Forelimb muscle (tissue), 1 donor: Measurements from ENCODE around the gene SIAH1. TPM values are rescaled to one million over a fixed set of nuclear protein-coding genes. Genes with fewer than 3 reads are reported as not detected.
"Not testable (repeated sequence)": the region's sequence is repeated elsewhere in the genome, so short reads cannot be mapped to it uniquely, and the experiment has no call there.

Experiments
- DNase-seq: peaks from one replicate; pipeline ENCODE4 v3.0.0-alpha.2; 2013; ENCODE audit warnings: low read depth
- polyA plus RNA-seq: library from polyadenylated mRNA; unstranded; fragments of 120-200 nt; gene quantifications from one replicate; pipeline ENCODE4 v1.2.1, GENCODE V29; 2013; ENCODE audit not compliant: insufficient read length

The SIAH1 gene, protein sequence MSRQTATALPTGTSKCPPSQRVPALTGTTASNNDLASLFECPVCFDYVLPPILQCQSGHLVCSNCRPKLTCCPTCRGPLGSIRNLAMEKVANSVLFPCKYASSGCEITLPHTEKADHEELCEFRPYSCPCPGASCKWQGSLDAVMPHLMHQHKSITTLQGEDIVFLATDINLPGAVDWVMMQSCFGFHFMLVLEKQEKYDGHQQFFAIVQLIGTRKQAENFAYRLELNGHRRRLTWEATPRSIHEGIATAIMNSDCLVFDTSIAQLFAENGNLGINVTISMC
- polyA plus RNA-seq, result 27.5 TPM

DNA sequence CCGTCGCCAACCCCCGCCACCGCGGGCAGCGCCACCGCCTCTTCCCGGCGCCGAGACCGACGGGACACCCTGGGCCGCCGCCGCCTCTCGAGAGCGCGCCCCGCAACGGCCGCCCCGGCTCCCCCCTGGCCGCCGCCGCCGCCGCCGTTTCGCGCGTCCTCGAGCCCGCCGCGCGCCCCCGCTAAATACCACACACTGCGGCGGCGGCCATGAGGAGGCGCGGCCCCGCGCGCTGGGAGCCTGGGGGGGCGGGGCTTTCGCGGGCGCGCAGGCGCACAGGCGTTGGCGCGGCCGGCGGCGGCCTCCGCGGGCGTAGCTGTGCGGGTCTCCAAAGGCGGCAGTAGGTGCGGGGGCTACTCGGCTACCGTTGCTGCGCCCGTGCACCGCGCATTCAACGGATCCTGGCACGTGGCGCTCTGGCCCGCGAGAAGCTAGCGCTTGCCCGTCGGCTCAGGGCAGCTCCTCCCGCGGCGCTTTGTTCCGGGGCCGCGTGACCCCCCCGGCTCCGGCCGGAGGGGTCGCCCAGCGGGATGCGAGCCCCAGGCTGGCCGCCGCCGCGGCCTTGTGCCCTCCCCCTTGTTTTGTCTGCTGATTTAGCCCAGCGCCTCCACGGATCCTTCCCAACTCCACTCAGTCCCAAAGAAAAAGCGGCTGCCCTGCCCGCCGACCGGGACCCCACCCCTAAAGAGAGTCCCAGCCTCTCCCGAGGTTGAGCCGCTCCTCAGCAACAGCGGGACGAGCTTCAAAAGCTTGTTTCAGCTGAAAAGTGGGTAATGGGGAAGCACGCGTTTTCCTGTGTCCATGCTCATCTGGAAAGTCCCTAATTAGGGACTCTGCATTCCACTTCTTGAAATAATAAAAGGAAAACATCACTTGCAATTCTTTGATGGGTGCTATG, at the start of gene SIAH1:
SIAH1 (minus strand) TSS at position 161 of the 898 bp plus-strand sequence. CDS start 22,985 bp downstream, outside the sequence.
- no peak for DNase-seq

DNA sequence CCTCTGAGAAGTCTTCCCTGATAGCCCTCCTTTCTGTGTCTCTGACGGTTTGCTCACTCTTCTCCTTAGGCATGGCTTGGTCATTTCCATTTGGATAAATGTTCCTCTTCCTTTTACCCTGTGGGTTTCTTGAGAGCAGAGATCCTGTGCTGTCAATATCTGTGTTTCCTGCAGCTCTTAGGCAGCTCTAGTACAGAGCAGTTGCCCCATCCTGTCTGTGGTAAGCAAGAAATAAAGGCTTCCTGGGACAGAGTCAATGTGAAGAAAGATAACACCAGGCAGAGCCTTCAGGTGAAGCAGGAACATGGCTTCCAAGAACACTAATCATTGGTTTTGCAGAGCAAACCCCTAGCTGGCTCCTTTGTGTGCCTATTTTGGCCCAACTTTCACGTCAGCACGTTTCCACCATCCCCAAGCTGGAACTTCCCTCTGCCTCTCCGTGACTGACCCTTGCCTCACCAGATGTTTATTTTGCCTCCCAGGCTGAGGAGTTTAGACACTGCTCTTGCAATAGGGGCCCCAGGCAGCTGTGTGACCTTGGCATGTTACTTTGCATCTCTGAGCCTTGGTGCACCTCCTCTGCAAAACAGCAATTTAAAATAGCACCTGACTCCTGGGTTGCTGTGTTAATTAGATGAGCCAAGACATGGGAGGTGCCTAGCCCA, 49.6 kb upstream of the SIAH1 start:
- DNase-seq, result no peak

DNA sequence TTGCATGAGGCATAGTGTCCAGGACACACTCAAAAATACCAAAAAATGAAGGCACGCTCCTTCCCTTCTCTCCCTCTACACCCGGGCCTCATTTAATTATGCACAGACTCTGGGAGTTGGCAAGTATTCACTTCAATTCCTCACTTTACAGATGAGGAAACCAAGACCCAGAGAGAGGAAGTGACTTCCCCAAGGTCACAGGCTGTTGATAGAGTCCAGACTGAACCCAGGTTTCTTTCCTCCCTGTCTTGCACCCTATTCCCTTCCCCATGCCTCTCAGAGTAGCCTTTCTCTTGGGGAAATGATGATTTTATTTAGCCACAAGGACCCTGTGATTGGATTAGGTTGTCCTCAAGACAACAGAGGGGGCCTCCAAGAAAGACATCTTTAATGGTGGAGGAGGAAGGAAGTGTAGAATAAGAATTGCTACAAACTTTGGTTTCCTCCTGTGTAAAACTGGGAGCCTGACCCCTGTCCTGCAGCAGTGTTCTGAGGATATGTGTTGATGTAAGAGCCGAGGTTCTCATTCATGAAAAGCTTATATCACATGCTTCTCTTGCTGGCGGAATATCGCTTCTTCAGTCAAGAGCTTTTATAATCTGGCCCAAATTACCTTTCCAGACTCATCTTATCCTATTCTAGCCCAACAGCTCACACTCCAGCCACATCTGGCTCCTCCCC, 48.8 kb upstream of the SIAH1 start:
- DNase-seq, result no peak

DNA sequence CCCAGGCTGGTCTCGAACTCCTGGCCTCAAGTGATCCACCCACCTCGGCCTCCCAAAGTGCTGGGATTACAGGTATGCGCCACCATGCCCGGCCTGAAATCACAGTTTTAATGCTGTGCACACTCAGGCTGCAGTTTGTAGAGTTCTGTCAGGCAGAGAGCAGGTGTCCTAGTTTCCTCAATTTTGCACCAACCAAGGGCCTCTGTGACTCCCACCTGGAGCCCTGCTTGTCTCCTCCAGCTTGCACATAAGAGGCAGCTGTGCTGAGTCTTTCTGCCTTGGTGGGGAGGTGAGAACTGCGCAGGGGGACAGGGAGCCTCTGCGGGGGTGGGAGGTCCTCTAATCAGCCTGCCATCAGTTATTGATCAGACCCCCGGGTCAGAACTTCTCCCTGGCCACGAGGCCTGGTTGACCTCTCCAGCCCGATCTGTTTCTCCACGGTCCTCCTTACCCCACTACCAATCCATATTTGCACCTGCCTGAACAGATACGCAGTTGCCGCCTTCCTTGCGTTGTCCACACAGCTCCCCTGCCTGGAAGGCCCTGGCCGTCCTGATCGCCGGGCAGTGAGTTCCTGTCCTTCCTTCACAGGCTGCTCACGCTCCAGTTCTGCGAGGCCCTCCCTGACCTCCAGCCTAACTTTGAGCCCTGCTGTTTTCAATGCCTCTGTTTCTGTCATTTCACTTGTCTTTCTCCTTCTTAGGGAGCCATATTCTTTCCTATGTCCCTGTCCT, 48.1 kb upstream of the SIAH1 start:
- no peak for DNase-seq

DNA sequence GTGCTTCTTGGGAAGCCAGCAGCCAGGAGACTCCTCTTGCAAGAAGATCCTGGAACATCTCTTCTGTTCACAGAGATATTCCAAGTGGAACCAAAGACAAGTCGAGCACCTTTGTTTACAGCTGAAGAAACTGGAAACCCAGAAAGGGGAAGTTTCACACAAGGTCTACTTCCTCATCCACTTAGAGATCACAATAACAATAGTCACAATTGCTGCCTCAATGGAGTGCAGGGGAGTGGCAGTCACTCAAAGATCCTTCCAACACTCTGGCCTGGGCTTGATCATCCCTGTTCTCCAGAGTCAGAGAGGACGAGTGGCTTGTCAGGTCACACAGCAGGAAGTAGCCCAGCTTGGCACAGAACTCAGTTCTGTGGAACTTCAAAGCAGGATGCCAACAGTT, 46.9 kb upstream of the SIAH1 start:
- no peak for DNase-seq

DNA sequence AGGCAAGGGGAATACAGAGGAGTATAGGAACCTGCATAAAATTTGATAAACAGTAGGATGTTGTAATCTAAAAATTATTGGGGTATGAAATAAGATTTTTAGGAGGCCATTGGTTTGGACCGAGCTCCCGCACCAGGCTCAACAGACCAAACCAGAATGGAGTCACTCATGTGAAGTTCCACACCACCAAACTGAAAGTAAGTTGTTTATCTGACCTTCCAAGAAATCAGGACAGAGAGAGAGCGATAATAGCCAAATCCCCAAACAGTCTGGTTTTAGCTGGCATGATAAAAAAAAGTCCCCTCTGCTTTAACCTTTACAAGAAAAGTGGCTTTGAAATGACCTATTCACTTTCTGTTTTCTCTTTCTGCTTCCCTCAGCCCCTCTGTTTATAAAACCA, 45.7 kb upstream of the SIAH1 start:
- DNase-seq, result no peak

DNA sequence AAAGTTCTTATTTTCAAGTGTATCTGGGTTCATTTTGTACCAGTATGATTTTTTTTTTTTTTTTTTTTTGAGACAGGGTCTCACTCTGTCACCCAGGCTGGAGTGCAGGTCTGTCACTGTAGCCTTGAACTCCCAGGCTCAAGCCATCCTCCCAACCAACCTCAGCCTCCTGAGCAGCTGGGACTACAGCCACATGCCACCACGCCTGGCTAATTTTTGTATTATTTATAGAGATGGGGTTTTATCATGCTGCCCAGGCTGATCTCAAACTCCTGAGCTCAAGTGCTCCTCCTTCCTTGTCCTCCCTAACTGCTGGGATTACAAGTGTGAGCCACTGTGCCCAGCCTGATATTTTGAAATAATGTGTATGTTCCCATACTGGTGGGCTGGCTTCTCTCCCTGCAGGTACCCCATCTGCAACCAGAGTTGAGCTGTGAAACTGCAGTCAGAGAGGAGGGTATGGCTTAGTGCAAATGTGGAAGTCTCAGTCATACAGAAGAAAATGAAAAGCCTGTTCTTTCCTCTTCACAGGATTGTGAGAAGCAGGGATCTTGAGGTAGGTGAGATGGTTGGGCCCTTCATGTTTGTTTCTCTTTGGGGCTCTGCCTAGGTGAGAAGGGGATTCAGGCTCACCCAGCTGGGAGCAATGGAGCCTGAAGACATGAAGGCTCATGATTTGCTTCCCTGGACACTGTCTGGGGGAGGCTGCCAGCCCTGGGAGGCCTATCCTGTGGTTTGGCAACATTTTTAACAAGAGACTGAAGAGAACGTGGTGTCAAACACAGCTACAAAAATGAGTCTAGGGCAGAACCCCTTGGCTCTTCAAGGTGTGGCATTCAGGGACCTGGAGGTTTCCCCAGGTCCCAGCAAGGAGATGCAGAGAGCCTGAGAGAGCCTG, 41.3 kb upstream of the SIAH1 start:
- DNase-seq, result no peak

DNA sequence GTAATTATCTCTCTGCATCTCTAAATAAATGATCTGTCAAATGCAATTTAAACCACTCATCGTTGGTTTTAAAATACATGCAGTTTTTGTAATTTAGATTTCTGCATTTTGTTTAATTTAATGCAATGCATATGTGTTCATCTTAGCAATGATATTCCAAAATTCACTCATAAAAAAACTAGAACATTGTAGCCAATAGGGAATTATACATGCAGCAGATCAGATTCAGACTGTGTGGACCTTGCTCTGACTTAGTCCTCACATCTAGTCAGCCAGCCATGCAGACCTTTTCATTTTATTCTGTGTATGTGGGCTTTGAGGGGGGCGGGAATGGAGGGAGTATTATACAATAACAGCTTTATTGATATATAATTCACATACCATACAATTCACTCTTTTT, 37.3 kb upstream of the SIAH1 start:
- no peak for DNase-seq

DNA sequence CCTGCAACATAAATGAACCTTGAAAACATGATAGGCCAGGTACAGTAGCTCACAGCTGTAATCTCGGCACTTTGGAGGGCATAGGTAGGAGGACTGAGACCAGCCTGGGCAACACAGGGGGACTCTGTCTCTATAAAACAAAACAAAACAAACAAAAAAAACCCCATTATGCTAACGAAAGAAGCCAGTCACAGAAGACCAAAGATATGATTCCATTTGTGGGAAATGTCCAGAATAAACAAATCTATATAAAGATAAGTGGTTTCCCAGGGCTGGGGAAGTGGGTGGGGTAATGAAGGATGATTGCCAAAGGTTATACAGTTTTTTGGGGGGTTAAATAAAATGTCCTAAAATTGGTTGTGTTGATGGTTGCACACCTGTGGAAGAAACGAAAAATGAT, 36.5 kb upstream of the SIAH1 start:
- DNase-seq, result no peak

DNA sequence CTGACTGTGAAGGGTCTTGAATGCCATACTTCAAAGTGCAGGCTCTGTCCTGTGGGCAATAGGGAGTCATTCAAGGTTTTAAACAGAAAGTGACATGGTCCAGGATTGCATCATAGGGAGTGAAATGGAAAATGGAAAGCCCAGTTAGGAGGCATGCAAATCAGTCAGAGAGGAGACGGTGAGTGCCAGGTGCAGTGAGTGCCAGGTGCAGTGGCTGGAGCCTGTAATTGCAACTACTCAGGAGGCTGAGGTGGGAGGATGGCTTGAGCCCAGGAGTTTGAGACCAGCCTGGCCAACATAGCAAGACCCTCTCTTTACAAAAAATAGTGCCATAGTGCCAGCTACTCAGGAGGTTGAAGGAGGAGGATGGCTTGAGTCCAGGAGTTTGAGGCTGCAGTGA, 35.2 kb upstream of the SIAH1 start:
- no peak for DNase-seq

DNA sequence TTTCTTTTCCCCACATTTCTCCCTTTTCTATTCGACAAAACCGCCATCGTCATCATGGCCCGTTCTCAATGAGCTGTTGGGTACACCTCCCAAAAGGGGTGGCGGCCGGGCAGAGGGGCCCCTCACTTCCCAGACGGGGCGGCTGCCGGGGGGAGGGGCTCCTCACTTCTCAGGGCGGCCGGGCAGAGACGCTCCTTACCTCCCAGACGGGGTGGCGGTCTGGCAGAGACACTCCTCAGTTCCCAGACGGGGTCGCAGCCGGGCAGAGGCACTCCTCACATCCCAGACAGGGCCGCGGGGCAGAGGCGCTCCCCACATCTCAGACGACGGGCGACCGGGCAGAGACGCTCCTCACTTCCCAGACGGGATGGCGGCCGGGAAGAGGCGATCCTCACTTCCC, 31.4 kb upstream of the SIAH1 start:
- not testable (repeated sequence) for DNase-seq

DNA sequence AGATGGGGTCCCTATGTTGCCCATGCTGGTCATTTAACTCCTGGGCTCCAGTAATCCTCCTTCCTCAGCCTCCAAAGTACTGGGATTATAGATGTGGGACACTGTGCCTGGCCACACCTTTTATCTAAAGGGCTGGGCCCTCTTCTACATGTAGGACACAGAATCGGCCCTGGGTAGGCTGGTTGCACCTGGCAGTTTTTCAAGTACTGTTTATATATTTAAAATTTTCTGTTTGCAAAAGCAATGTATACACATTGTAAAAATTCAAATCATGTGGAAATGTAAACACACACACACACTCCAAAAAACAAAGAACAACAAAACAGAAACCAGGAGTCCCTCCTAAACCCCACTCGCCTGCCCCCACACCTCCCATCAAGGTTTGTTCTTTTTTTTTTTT, 28.1 kb upstream of the SIAH1 start:
- DNase-seq, result no peak

DNA sequence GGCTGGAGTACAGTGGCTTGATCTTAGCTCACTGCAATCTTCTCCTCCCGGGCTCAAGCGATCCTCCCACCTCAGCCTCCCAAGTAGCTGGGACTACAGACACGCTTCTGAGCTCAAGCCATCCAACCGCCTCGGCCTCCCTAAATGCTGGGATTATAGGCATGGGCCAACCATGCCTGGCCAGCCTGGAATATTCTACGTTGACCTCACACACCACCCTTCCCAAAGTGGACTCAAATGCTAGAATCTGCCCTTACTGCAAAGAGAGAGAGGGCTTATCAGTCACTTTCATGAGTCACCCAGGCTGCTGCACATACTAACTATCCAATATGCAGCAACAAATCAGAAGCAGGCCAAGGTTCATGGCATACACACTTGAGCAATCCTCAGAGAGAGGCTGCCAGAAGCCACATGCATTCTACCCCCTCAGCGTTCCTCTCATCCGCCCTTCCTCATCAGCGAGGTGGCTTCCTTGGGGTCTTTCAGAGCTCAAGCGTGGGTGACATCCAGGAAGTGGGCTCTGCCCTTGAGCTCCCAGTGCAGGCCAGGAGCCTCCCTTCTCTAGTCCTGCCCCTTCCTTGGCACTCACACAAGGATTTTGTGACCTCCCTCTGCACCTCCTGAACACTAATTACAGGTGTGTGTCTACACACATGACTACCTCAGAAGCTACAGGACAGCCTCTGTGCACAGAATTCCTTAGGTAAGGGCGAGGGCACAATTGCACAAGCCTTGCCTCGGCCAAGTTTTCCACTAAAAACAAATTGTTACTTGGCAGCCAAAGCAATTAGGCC, 24.8 kb upstream of the SIAH1 start:
- DNase-seq, result no peak

DNA sequence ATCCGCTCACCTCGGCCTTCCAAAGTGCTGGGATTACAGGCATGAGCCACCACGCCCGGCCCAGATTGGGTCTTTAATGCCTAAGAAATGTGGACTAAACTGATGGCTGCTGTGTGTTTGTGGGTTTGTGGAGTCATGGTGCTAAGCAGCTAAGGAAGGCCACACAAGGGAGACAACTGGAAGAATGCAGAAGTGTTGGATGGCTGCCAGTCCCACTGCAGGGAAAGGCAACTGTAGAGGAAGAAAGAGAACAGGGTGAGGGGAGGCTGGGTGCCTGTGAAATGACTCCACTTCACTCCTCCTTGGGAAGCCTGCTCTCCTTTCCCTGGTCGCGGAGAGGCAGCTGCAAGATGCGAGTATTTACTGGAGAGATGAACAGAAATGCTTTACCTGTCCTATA, 23.5 kb upstream of the SIAH1 start:
- no peak for DNase-seq

DNA sequence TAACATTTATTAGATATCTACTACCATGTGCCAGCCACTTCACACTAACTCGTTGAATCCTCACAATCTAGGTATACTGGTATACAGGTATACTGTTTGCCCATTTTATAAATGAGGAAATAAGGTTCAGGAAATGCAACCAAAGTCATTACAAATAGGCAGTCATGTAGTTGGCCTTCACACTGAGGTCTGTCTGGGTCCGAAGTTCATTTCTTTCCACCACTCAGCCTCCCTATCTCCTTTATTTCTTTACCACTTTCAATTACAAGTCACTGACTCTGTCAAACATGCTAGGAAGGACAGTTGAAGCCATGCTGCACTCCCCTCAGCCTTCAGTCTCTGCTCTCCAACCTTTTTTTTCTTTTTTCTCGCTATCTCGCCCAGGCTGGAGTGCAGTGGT, 20.7 kb upstream of the SIAH1 start:
- no peak for DNase-seq

DNA sequence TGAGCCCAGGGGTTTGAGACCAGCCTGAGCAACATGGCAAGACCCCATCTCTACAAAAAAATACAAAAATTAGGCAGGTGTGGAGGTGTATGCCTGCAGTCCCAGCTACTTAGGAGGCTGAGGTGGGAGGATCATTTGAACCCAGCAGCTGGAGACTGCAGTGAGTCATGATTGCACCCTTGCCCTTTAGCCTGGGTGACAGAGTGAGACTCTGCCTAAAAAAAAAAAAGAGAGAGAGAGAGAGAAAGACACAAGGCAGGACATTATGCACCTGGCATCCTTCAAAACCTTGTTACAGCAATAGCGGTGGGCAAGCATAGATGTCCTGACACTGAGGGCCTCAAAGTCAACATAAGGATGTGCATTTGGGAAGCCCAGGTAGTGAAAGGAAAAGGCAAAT, 19.9 kb upstream of the SIAH1 start:
- no peak for DNase-seq

DNA sequence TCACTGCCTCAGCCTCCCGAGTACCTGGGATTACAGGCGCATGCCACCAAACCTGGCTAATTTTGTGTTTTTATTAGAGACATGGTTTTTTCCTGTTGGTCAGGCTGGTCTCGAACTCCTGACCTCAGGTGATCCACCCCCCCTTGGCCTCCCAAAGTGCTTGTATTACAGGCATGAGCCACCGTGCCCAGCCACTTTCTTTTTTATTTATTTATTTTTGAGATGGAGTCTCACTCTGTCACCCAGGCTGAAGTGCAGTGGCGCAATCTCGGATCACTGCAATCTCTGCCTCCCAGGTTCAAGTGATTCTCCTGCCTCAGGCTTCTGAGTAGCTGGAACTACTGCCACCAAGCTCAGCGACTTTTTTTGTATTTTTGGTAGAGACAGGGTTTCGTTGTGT, 17.3 kb upstream of the SIAH1 start:
- DNase-seq, result not testable (repeated sequence)

DNA sequence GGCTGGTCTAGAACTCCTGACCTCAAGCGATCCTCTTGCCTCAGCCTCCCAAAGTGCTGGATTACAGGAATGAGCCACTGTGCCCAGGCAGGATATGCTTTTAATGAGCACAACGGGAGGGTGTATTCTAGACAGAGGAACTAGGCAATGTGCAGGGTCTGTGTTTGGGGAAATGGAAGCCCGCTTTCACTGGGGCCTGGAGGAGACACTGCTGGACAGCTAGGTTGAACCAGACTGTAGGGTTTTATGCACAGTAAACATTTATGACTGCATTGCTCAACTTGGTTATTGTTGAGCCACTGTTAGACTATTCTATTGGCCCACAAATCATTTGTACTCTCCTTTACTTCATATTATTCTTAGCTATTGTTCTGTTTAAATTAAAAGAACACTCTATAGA, 10.2 kb upstream of the SIAH1 start:
- no peak for DNase-seq

DNA sequence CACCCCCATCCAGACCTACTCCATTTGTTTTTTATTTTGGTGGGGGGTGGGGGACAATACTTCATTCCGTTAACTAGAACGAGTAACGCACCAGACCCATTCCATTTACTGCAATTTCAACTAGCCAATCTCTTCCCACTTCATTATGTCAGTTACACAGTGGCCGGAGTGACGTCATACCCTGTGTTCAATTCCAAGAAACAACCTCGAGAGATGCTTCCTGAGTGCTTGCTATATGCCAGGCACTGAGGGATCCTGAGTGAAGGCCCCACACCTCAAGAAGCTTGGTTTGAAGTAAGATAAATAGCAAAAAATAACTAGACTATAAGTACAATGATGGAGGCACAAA, 9.1 kb upstream of the SIAH1 start:
- DNase-seq, result no peak
